DOHH2 (cell line): ENCODE measurements around the gene SERINC1.

ENCODE experiments used
- H3F3A ChIP-seq: fragments of 200-600 bp; sonication (generic), shearing (Covaris generic); 2 replicates; pipeline ENCODE4 v1.6.0; 2016; ENCODE audit warnings: antibody characterized with exemption, mild to moderate bottlenecking; ENCODE audit not compliant: control insufficient read depth, insufficient read depth
- H3K27ac ChIP-seq: fragments of 200-600 bp; sonication (generic); 2 replicates; pipeline ENCODE4 v1.5.1; 2014; ENCODE audit warnings: low read depth, mild to moderate bottlenecking, low read length, moderate library complexity
- H3K27me3 ChIP-seq: fragments of 200-600 bp; sonication (generic); 2 replicates; pipeline ENCODE4 v1.6.1; 2014; ENCODE audit warnings: mild to moderate bottlenecking, low read length, mixed read lengths; ENCODE audit not compliant: control insufficient read depth
- H3K36me3 ChIP-seq: fragments of 200-600 bp; sonication (generic); 2 replicates; pipeline ENCODE4 v1.6.1; 2014; ENCODE audit warnings: mild to moderate bottlenecking, low read length, moderate library complexity, mixed read lengths; ENCODE audit not compliant: control insufficient read depth
- H3K4me1 ChIP-seq: fragments of 200-600 bp; sonication (generic); 2 replicates; pipeline ENCODE4 v1.6.1; 2014; ENCODE audit warnings: mild to moderate bottlenecking, low read length, mixed read lengths; ENCODE audit not compliant: control insufficient read depth
- H3K4me2 ChIP-seq: fragments of 200-600 bp; sonication (generic); 2 replicates; pipeline ENCODE4 v1.6.0; 2014; ENCODE audit warnings: mild to moderate bottlenecking, low read length, moderate library complexity
- H3K4me3 ChIP-seq: fragments of 200-600 bp; sonication (generic); 2 replicates; pipeline ENCODE4 v1.5.1; 2014; ENCODE audit warnings: mild to moderate bottlenecking, low read length, mixed read lengths
- H3K79me2 ChIP-seq: fragments of 200-600 bp; sonication (generic); 2 replicates; pipeline ENCODE4 v1.6.1; 2014; ENCODE audit warnings: mild to moderate bottlenecking, low read length, mixed read lengths; ENCODE audit not compliant: control insufficient read depth
- H3K9me2 ChIP-seq: fragments of 200-600 bp; sonication (generic); replicated peaks from 2 replicates; pipeline ENCODE4 v1.6.1; 2014; ENCODE audit warnings: mild to moderate bottlenecking, low read length, mixed read lengths; ENCODE audit not compliant: control insufficient read depth
- H3K9me3 ChIP-seq: fragments of 200-600 bp; sonication (generic); 2 replicates; pipeline ENCODE4 v1.6.1; 2014; ENCODE audit warnings: antibody characterized with exemption, low read length, mixed read lengths; ENCODE audit not compliant: control insufficient read depth, insufficient read depth
- H4K20me1 ChIP-seq: fragments of 200-600 bp; sonication (generic); 2 replicates; pipeline ENCODE4 v1.6.0; 2014; ENCODE audit warnings: low read depth, mild to moderate bottlenecking, antibody characterized with exemption, low read length, moderate library complexity; ENCODE audit not compliant: control insufficient read depth, insufficient read depth
- CTCF ChIP-seq: fragments of 200-600 bp; sonication (generic); IDR thresholded peaks from one replicate; pipeline ENCODE4 v1.5.1; 2014; ENCODE audit warnings: antibody characterized with exemption, mild to moderate bottlenecking, low read depth, low read length; ENCODE audit not compliant: poor library complexity, severe bottlenecking
- EZH2phosphoT487 ChIP-seq: fragments of 200-600 bp; sonication (generic); IDR thresholded peaks from 2 replicates; pipeline ENCODE4 v1.6.1; 2017; ENCODE audit warnings: borderline replicate concordance, mild to moderate bottlenecking, antibody characterized with exemption, low read length, moderate library complexity, mixed read lengths

SERINC1 gene

GRCh38 chr6:122426597-122426996, 45.0 kb downstream of the SERINC1 start:
- H3K36me3 ChIP-seq: peaks cover 89% of the 10 kb centered on the region
- H3K9me2 ChIP-seq: no peaks in the 10 kb centered on the region
- H3K9me3 ChIP-seq: no peaks in the 10 kb centered on the region
- no peak for TF ChIP-seq CTCF
- no peak for TF ChIP-seq EZH2phosphoT487
- H3K4me2 ChIP-seq: no peak overlapping the region
- no peaks in the 10 kb centered on the region for H3K4me1 ChIP-seq
- H3K79me2 ChIP-seq: no peaks in the 10 kb centered on the region
- H3K27ac ChIP-seq: no peak overlapping the region
- no peaks in the 10 kb centered on the region for H4K20me1 ChIP-seq
- H3F3A ChIP-seq: no peaks in the 10 kb centered on the region
- H3K27me3 ChIP-seq: no peaks in the 10 kb centered on the region
- no peak overlapping the region for H3K4me3 ChIP-seq

- Histone ChIP-seq H3K4me2 (no peak overlapping the region), H3K27ac (no peak overlapping the region), H3K9me3 (no peaks in the 10 kb centered on the region), H3K4me1 (no peaks in the 10 kb centered on the region), H3K9me2 (no peaks in the 10 kb centered on the region), H4K20me1 (no peaks in the 10 kb centered on the region), H3K4me3 (no peak overlapping the region), H3F3A (no peaks in the 10 kb centered on the region), H3K79me2 (no peaks in the 10 kb centered on the region), H3K27me3 (no peaks in the 10 kb centered on the region), H3K36me3 (peaks cover 82% of the 10 kb centered on the region)
- no peak for TF ChIP-seq EZH2phosphoT487
- no peak for TF ChIP-seq CTCF
Measured at GRCh38 chr6:122423734-122424133, 47.9 kb downstream of the SERINC1 start.

GRCh38 chr6:122422614-122423267, 48.9 kb downstream of the SERINC1 start:
- Histone ChIP-seq H3K4me1 (no peaks in the 10 kb centered on the region), H4K20me1 (no peaks in the 10 kb centered on the region), H3K27me3 (no peaks in the 10 kb centered on the region), H3K4me2 (no peak overlapping the region), H3K9me2 (no peaks in the 10 kb centered on the region), H3K27ac (no peak overlapping the region), H3K79me2 (no peaks in the 10 kb centered on the region), H3F3A (no peaks in the 10 kb centered on the region), H3K9me3 (no peaks in the 10 kb centered on the region), H3K36me3 (peaks cover 81% of the 10 kb centered on the region), H3K4me3 (no peak overlapping the region)
- TF ChIP-seq CTCF (no peak), EZH2phosphoT487 (no peak)
